A673 (cell line): ENCODE data around the gene FGGY.

ENCODE experiments used
- CTCF ChIP-seq: fragments of 300-800, 200-600 bp; sonication (generic); conservative IDR thresholded peaks from 2 replicates; pipeline ENCODE4 v1.5.1; 2017; ENCODE audit warnings: low read depth, mild to moderate bottlenecking, antibody characterized with exemption, low read length, moderate library complexity, mixed read lengths
- EZH2 ChIP-seq: fragments of 200-600 bp; sonication (generic); IDR thresholded peaks from 2 replicates; pipeline ENCODE4 v1.6.1; 2017; ENCODE audit warnings: borderline replicate concordance, low read depth, mild to moderate bottlenecking, mixed read lengths, antibody characterized with exemption, low read length; ENCODE audit not compliant: poor library complexity, severe bottlenecking

- TF ChIP-seq CTCF (peak; percentile 52), EZH2 (no peak)
These were observed 483.1 kb downstream of the FGGY start for GRCh38 chr1:59779949-59780348.
